CD4-positive, CD25-positive, alpha-beta regulatory T cell (primary cell): ENCODE data around the gene PTPN1. TPM values are rescaled to one million over a fixed set of nuclear protein-coding genes. Genes with fewer than 3 reads are reported as not detected.

Experiments
- ATAC-seq, 2 donors: fragments of 150-1000 bp; cut with Tn5 transposase; one replicate each; pipeline ENCODE4 v1.10.0; 2021; ENCODE audit warnings: low read depth in 2 of 2, moderate number of reproducible peaks in 2 of 2, moderate library complexity in 1 of 2
- DNase-seq, 3 donors: peaks; one replicate each; pipeline versions ENCODE4 v3.0.0 to v3.0.0-alpha.2; 2012 to 2022; ENCODE audit warnings: mixed read lengths in 1 of 3
- H3K27ac ChIP-seq: one replicate; pipeline ENCODE4 v1.7.0; 2013; ENCODE audit warnings: mild to moderate bottlenecking, low read length; ENCODE audit not compliant: insufficient read depth, poor library complexity, severe bottlenecking
- H3K27me3 ChIP-seq: one replicate; pipeline ENCODE4 v1.7.0; 2013; ENCODE audit warnings: low read length; ENCODE audit not compliant: control insufficient read depth, insufficient read depth
- H3K36me3 ChIP-seq: one replicate; pipeline ENCODE4 v1.7.0; 2013; ENCODE audit warnings: mild to moderate bottlenecking, low read length, moderate library complexity; ENCODE audit not compliant: control insufficient read depth, insufficient read depth
- H3K4me1 ChIP-seq: 2 replicates; pipeline ENCODE4 v1.7.0; 2013; ENCODE audit warnings: mild to moderate bottlenecking, low read length; ENCODE audit not compliant: insufficient read depth, control insufficient read depth, poor library complexity, severe bottlenecking
- H3K4me3 ChIP-seq: one replicate; pipeline ENCODE4 v1.7.0; 2013; ENCODE audit warnings: low read depth, mild to moderate bottlenecking, low read length, moderate library complexity
- H3K9me3 ChIP-seq, 2 experiments: 1 replicate in 1 of 2; 2 replicates in 1 of 2; pipeline ENCODE4 v1.7.0; 2013; ENCODE audit warnings: low read length in 2 of 2, mild to moderate bottlenecking in 1 of 2, moderate library complexity in 1 of 2; ENCODE audit not compliant: control insufficient read depth in 2 of 2
- H3K27ac Mint-ChIP-seq, 3 donors: one replicate each; pipeline ENCODE4 v1.8.0; 2020 to 2022; ENCODE audit warnings: mild to moderate bottlenecking in 3 of 3, mixed read lengths in 3 of 3, moderate library complexity in 2 of 3
- H3K27me3 Mint-ChIP-seq: one replicate; pipeline ENCODE4 v1.8.0; 2022; ENCODE audit warnings: mild to moderate bottlenecking, mixed read lengths
- H3K36me3 Mint-ChIP-seq: one replicate; pipeline ENCODE4 v1.8.0; 2020; ENCODE audit warnings: mixed read lengths
- H3K4me1 Mint-ChIP-seq, 4 donors: one replicate each; pipeline ENCODE4 v1.8.0; 2020 to 2022; ENCODE audit warnings: mixed read lengths in 4 of 4, mild to moderate bottlenecking in 1 of 4
- H3K4me3 Mint-ChIP-seq, 4 donors: one replicate each; pipeline ENCODE4 v1.8.0; 2020 to 2022; ENCODE audit warnings: mild to moderate bottlenecking in 4 of 4, mixed read lengths in 4 of 4, moderate library complexity in 3 of 4
- H3K9me3 Mint-ChIP-seq, 7 donors: one replicate each; pipeline ENCODE4 v1.8.0; 2020 to 2022; ENCODE audit warnings: mixed read lengths in 7 of 7, mild to moderate bottlenecking in 3 of 7, moderate library complexity in 2 of 7
- polyA plus RNA-seq, 4 donors: library from polyadenylated mRNA; unstranded; fragments of 300-500 nt; fragmentation: Illumina TruSeq; gene quantifications; one replicate each; pipeline ENCODE4 v1.2.3, GENCODE V29; 2021
- total RNA-seq: library from RNA; stranded (reverse); gene quantifications from one replicate; pipeline ENCODE4 v1.2.3, GENCODE V29; 2022

The PTPN1 gene
- total and polyA plus RNA-seq, 5 donors from 2014 or later = 27.1 to 76.3 (median 31.7) TPM

GRCh38 chr20:50522053-50522674 lies 12.0 kb downstream of the PTPN1 start:
- Histone ChIP-seq H3K27me3 (no peaks in the 10 kb centered on the region), H3K4me3 (peak overlapping the region; percentile 10), H3K36me3 (peaks cover 4% of the 10 kb centered on the region), H3K4me1 (peaks cover 89% of the 10 kb centered on the region), H3K27ac (peak overlapping the region; percentile 35), H3K9me3 (no peaks in the 10 kb centered on the region)
- no peak for DNase-seq
- no peak overlapping the region for H3K4me3 Mint-ChIP-seq
- no peak for ATAC-seq
- H3K27me3 Mint-ChIP-seq = no peaks in the 10 kb centered on the region
- H3K9me3 Mint-ChIP-seq = no peaks in the 10 kb centered on the region
- peak overlapping the region in 2 of 3 donors; percentile 25 to 63 for H3K27ac Mint-ChIP-seq
- H3K36me3 Mint-ChIP-seq = no peaks in the 10 kb centered on the region
- H3K4me1 Mint-ChIP-seq = peaks cover 38 to 70% (median 60%) of the 10 kb centered on the region in 4 donors

GRCh38 chr20:50523552-50524167 lies 13.5 kb downstream of the PTPN1 start:
- Mint-ChIP-seq H3K27ac (peak overlapping the region; percentile 15 to 47 (median 18)), H3K9me3 (no peaks in the 10 kb centered on the region), H3K4me1 (peaks cover 26 to 55% (median 47%) of the 10 kb centered on the region in 4 donors), H3K4me3 (peak overlapping the region; percentile 17 to 77 (median 59)), H3K27me3 (no peaks in the 10 kb centered on the region), H3K36me3 (no peaks in the 10 kb centered on the region)
- peaks cover 4% of the 10 kb centered on the region for H3K36me3 ChIP-seq
- peak overlapping the region; percentile 53 for H3K4me3 ChIP-seq
- peak in 1 of 2 donors; percentile 40 for ATAC-seq
- DNase-seq = no peak
- peak overlapping the region; percentile 19 for H3K27ac ChIP-seq
- no peaks in the 10 kb centered on the region for H3K9me3 ChIP-seq
- H3K4me1 ChIP-seq = peaks cover 79% of the 10 kb centered on the region
- no peaks in the 10 kb centered on the region for H3K27me3 ChIP-seq

- H3K4me1 Mint-ChIP-seq = peaks cover 18 to 40% (median 36%) of the 10 kb centered on the region in 4 donors
- H3K4me3 Mint-ChIP-seq = no peak overlapping the region
- ATAC-seq (no peak), DNase-seq (no peak)
- H3K27ac ChIP-seq = no peak overlapping the region
- no peaks in the 10 kb centered on the region for H3K27me3 Mint-ChIP-seq
- no peaks in the 10 kb centered on the region for H3K27me3 ChIP-seq
- no peak overlapping the region for H3K4me3 ChIP-seq
- no peaks in the 10 kb centered on the region for H3K9me3 Mint-ChIP-seq
- peaks cover 4% of the 10 kb centered on the region for H3K36me3 ChIP-seq
- H3K9me3 ChIP-seq = no peaks in the 10 kb centered on the region
- peaks cover 67% of the 10 kb centered on the region for H3K4me1 ChIP-seq
- no peak overlapping the region for H3K27ac Mint-ChIP-seq
- H3K36me3 Mint-ChIP-seq = peaks cover 9% of the 10 kb centered on the region
These were observed 15.5 kb downstream of the PTPN1 start for GRCh38 chr20:50525681-50526080.

- Histone ChIP-seq H3K4me1 (peaks cover 65% of the 10 kb centered on the region), H3K9me3 (no peaks in the 10 kb centered on the region), H3K4me3 (no peak overlapping the region), H3K27ac (no peak overlapping the region), H3K36me3 (peaks cover 4% of the 10 kb centered on the region), H3K27me3 (no peaks in the 10 kb centered on the region)
- DNase-seq (no peak), ATAC-seq (no peak)
- Mint-ChIP-seq H3K4me1 (peaks cover 15 to 34% (median 31%) of the 10 kb centered on the region in 4 donors), H3K9me3 (no peaks in the 10 kb centered on the region), H3K27ac (no peak overlapping the region), H3K4me3 (no peak overlapping the region), H3K36me3 (peaks cover 9% of the 10 kb centered on the region), H3K27me3 (no peaks in the 10 kb centered on the region)
These were observed 16.3 kb downstream of the PTPN1 start for GRCh38 chr20:50526403-50526989.

GRCh38 chr20:50527068-50527605 lies 17.0 kb downstream of the PTPN1 start:
- no peak overlapping the region for H3K27ac ChIP-seq
- ATAC-seq (no peak), DNase-seq (no peak)
- H3K4me3 Mint-ChIP-seq = no peak overlapping the region
- H3K9me3 ChIP-seq = no peaks in the 10 kb centered on the region
- peaks cover 15 to 35% (median 32%) of the 10 kb centered on the region in 4 donors for H3K4me1 Mint-ChIP-seq
- no peaks in the 10 kb centered on the region for H3K27me3 Mint-ChIP-seq
- H3K4me1 ChIP-seq = peaks cover 64% of the 10 kb centered on the region
- H3K27ac Mint-ChIP-seq = no peak overlapping the region
- H3K4me3 ChIP-seq = no peak overlapping the region
- H3K27me3 ChIP-seq = no peaks in the 10 kb centered on the region
- H3K36me3 ChIP-seq = no peaks in the 10 kb centered on the region
- H3K9me3 Mint-ChIP-seq = no peaks in the 10 kb centered on the region
- peaks cover 9% of the 10 kb centered on the region for H3K36me3 Mint-ChIP-seq

GRCh38 chr20:50528129-50528528 lies 17.9 kb downstream of the PTPN1 start:
- no peaks in the 10 kb centered on the region for H3K9me3 ChIP-seq
- peaks cover 15 to 40% (median 35%) of the 10 kb centered on the region in 4 donors for H3K4me1 Mint-ChIP-seq
- H3K27me3 Mint-ChIP-seq = no peaks in the 10 kb centered on the region
- H3K9me3 Mint-ChIP-seq = no peaks in the 10 kb centered on the region
- ATAC-seq (no peak), DNase-seq (no peak)
- H3K27me3 ChIP-seq = no peaks in the 10 kb centered on the region
- no peak overlapping the region for H3K4me3 Mint-ChIP-seq
- H3K4me3 ChIP-seq = no peak overlapping the region
- peaks cover 9% of the 10 kb centered on the region for H3K36me3 Mint-ChIP-seq
- no peak overlapping the region for H3K27ac ChIP-seq
- peaks cover 63% of the 10 kb centered on the region for H3K4me1 ChIP-seq
- no peak overlapping the region for H3K27ac Mint-ChIP-seq
- H3K36me3 ChIP-seq = no peaks in the 10 kb centered on the region

GRCh38 chr20:50528804-50529351 lies 18.7 kb downstream of the PTPN1 start:
- H3K4me3 Mint-ChIP-seq = peak overlapping the region in 2 of 4 donors; percentile 21 to 57

More at GRCh38 chr20:50528804-50529351, 18.7 kb downstream of the PTPN1 start:
- H3K36me3 ChIP-seq = peaks cover 5% of the 10 kb centered on the region
- ATAC-seq = no peak
- H3K4me3 ChIP-seq = peak overlapping the region; percentile 34
- H3K4me1 Mint-ChIP-seq = peaks cover 10 to 40% (median 35%) of the 10 kb centered on the region in 4 donors
- no peaks in the 10 kb centered on the region for H3K9me3 Mint-ChIP-seq
- peaks cover 9% of the 10 kb centered on the region for H3K36me3 Mint-ChIP-seq
- peaks cover 59% of the 10 kb centered on the region for H3K4me1 ChIP-seq
- DNase-seq = no peak
- H3K27me3 Mint-ChIP-seq = no peaks in the 10 kb centered on the region
- no peaks in the 10 kb centered on the region for H3K9me3 ChIP-seq
- H3K27ac Mint-ChIP-seq = peak overlapping the region in 1 of 3 donors; percentile 80
- no peaks in the 10 kb centered on the region for H3K27me3 ChIP-seq
- H3K27ac ChIP-seq = no peak overlapping the region
